ENCODE measurements around the gene RAD17. TPM values are rescaled to one million over a fixed set of nuclear protein-coding genes. Genes with fewer than 3 reads are reported as not detected.
"Not testable (repeated sequence)": the region's sequence is repeated elsewhere in the genome, so short reads cannot be mapped to it uniquely, and the experiment has no call there.

The RAD17 gene
- total and polyA plus RNA-seq, 9 donors, result 11.8 to 21.7 (median 19.6) TPM

GRCh38 chr5:69444127-69444754 is 74.6 kb downstream of the RAD17 start:
- TF ChIP-seq POLR2A (IDR thresholded peaks at IDR 0.05), result no peak
- TF ChIP-seq CTCF (IDR thresholded peaks at IDR 0.05), result no peak
- no peak for TF ChIP-seq EP300 (IDR thresholded peaks at IDR 0.05)
- Histone ChIP-seq H3K4me1 (ENCODE audit: insufficient read depth) (no peaks in the 10 kb centered on the region), H3K4me3 (no peak overlapping the region), H3K36me3 (no peaks in the 10 kb centered on the region), H3K27ac (no peak overlapping the region), H3K9me3 (no peaks in the 10 kb centered on the region), H3K27me3 (no peaks in the 10 kb centered on the region)
- intact Hi-C loops (cut with DNase I), result no loop called here
- 85 to 97% (median 89%) methylated on average over 7 of the region's 7 CpGs for WGBS, 3 donors
- DNase-seq, result no peak

GRCh38 chr5:69449511-69449910 is 79.9 kb downstream of the RAD17 start:
- no peaks in the 10 kb centered on the region for H3K36me3 ChIP-seq
- H3K27me3 ChIP-seq, result no peaks in the 10 kb centered on the region
- no peak for DNase-seq
- intact Hi-C loops (cut with DNase I), result no loop called here
- H3K4me3 ChIP-seq, result no peak overlapping the region
- H3K4me1 ChIP-seq (ENCODE audit: insufficient read depth), result no peaks in the 10 kb centered on the region
- TF ChIP-seq CTCF (IDR thresholded peaks at IDR 0.05), result no peak
- no peak for TF ChIP-seq EP300 (IDR thresholded peaks at IDR 0.05)
- no peak for TF ChIP-seq POLR2A (IDR thresholded peaks at IDR 0.05)
- 90 to 95% (median 91%) methylated on average over 8 of the region's 8 CpGs for WGBS, 3 donors
- H3K9me3 ChIP-seq, result no peaks in the 10 kb centered on the region
- H3K27ac ChIP-seq, result no peak overlapping the region

- intact Hi-C loops (cut with DNase I), result no loop called here
- H3K9me3 ChIP-seq, result no peaks in the 10 kb centered on the region
- H3K4me3 ChIP-seq, result no peak overlapping the region
- H3K27ac ChIP-seq, result no peak overlapping the region
- DNase-seq, result no peak
- no peaks in the 10 kb centered on the region for H3K27me3 ChIP-seq
- no peak for TF ChIP-seq POLR2A (IDR thresholded peaks at IDR 0.05)
- 79 to 93% (median 83%) methylated on average over 1 of the region's 1 CpG for WGBS, 3 donors
- H3K4me1 ChIP-seq (ENCODE audit: insufficient read depth), result no peaks in the 10 kb centered on the region
- no peaks in the 10 kb centered on the region for H3K36me3 ChIP-seq
Observed at GRCh38 chr5:69450116-69450515, 80.5 kb downstream of the RAD17 start.

- H3K4me3 ChIP-seq; H3K9me3 ChIP-seq; DNase-seq; intact Hi-C loops (cut with DNase I); H3K36me3 ChIP-seq; H3K27ac ChIP-seq; H3K4me1 ChIP-seq (ENCODE audit: insufficient read depth); H3K27me3 ChIP-seq: not testable (repeated sequence)
- WGBS, 3 donors, result 91 to 93% (median 92%) methylated on average over 8 of the region's 8 CpGs
Observed at GRCh38 chr5:69450527-69450926, 80.9 kb downstream of the RAD17 start.

GRCh38 chr5:69451941-69452647 is 82.5 kb downstream of the RAD17 start:
- intact Hi-C loops (cut with DNase I), result no loop called here
- H3K9me3 ChIP-seq, result no peaks in the 10 kb centered on the region
- no peak overlapping the region for H3K4me3 ChIP-seq
- 41 to 66% (median 49%) methylated on average over 4 of the region's 4 CpGs for WGBS, 3 donors
- no peak for TF ChIP-seq CTCF (IDR thresholded peaks at IDR 0.05)
- TF ChIP-seq POLR2A (IDR thresholded peaks at IDR 0.05), result no peak
- TF ChIP-seq EP300 (IDR thresholded peaks at IDR 0.05), result no peak
- H3K27ac ChIP-seq, result no peak overlapping the region
- H3K36me3 ChIP-seq, result no peaks in the 10 kb centered on the region
- H3K4me1 ChIP-seq (ENCODE audit: insufficient read depth), result no peaks in the 10 kb centered on the region
- no peak for DNase-seq
- H3K27me3 ChIP-seq, result no peaks in the 10 kb centered on the region

GRCh38 chr5:69453487-69453886 is 83.9 kb downstream of the RAD17 start:
- H3K9me3 ChIP-seq; H3K27me3 ChIP-seq; H3K27ac ChIP-seq; H3K4me1 ChIP-seq (ENCODE audit: insufficient read depth); H3K4me3 ChIP-seq; intact Hi-C loops (cut with DNase I); DNase-seq; H3K36me3 ChIP-seq: not testable (repeated sequence)
- WGBS, 3 donors, result 85 to 93% (median 88%) methylated on average over 3 of the region's 3 CpGs

Data from ovary (tissue), 9 donors.